Panc1 (cell line): ENCODE data around the gene UBAC1. TPM values are rescaled to one million over a fixed set of nuclear protein-coding genes. Genes with fewer than 3 reads are reported as not detected.
"Not testable (repeated sequence)": the region's sequence is repeated elsewhere in the genome, so short reads cannot be mapped to it uniquely, and the experiment has no call there.

ENCODE experiments used
- ATAC-seq: fragments of 200-7000 bp; cut with Tn5 transposase; 2 replicates; pipeline ENCODE4 v1.9.1; 2020; ENCODE audit warnings: mild to moderate bottlenecking, moderate library complexity
- BruUV-seq: library from RNA; stranded (reverse); fragments of 400-500 nt; replicated peaks from 2 replicates; lab custom pipeline; 2021; lab: Mats Ljungman, UMichigan
- CTCF ChIA-PET: fragments of 300-600 bp; sonication (Branson Sonifier 250); formaldehyde crosslinking; loops from one replicate; lab custom pipeline; 2022; ENCODE audit warnings: antibody characterized with exemption; lab: Charles Lee
- POLR2A ChIA-PET: fragments of 300-600 bp; sonication (Branson Sonifier 250); formaldehyde crosslinking; loops from one replicate; lab custom pipeline; 2022; ENCODE audit warnings: antibody characterized with exemption; lab: Charles Lee
- DNase-seq: peaks from one replicate; pipeline ENCODE4 v3.0.0-alpha.2; 2010; ENCODE audit warnings: low read depth, low spot score
- H3K27ac ChIP-seq: 2 replicates; pipeline ENCODE4 v1.5.1; 2011; ENCODE audit warnings: mild to moderate bottlenecking, low read length, inconsistent platforms
- H3K27me3 ChIP-seq: fragments of 200-500 bp; sonication (Bioruptor generic); 2 replicates; pipeline ENCODE4 v1.6.0; 2014; ENCODE audit warnings: low read length, inconsistent platforms; ENCODE audit not compliant: control insufficient read depth, insufficient read depth
- H3K36me3 ChIP-seq: fragments of 200-500 bp; sonication (Bioruptor generic); 2 replicates; pipeline ENCODE4 v1.5.1; 2014; ENCODE audit warnings: inconsistent platforms, mild to moderate bottlenecking, low read length, moderate library complexity; ENCODE audit not compliant: control insufficient read depth, insufficient read depth
- H3K4me1 ChIP-seq: 2 replicates; pipeline ENCODE4 v1.5.1; 2011; ENCODE audit warnings: inconsistent platforms, mild to moderate bottlenecking, low read length, moderate library complexity; ENCODE audit not compliant: control insufficient read depth, insufficient read depth
- H3K4me3 ChIP-seq, 2 experiments: 2 replicates each; pipeline ENCODE4 v1.5.1; 2011 to 2012; ENCODE audit warnings: low read depth in 2 of 2, low read length in 2 of 2, mild to moderate bottlenecking in 2 of 2, inconsistent platforms in 1 of 2, moderate library complexity in 1 of 2
- H3K9me3 ChIP-seq: fragments of 200-500 bp; sonication (Bioruptor generic); 2 replicates; pipeline ENCODE4 v1.5.1; 2014; ENCODE audit warnings: low read depth, mild to moderate bottlenecking, inconsistent platforms, low read length, moderate library complexity; ENCODE audit not compliant: control insufficient read depth, insufficient read depth
- CTCF ChIP-seq: fragments of 450-650 bp; IDR thresholded peaks from 2 replicates; pipeline ENCODE4 v1.5.1; 2017; ENCODE audit warnings: mild to moderate bottlenecking
- POLR2AphosphoS5 ChIP-seq: IDR thresholded peaks from 2 replicates; pipeline ENCODE4 v1.6.1; 2012; ENCODE audit warnings: mild to moderate bottlenecking, low read depth, low read length, moderate library complexity
- REST ChIP-seq, 2 experiments: IDR thresholded peaks; 2 replicates each; pipeline ENCODE4 v1.6.1; 2011 to 2012; ENCODE audit warnings: low read depth in 2 of 2, control low read depth in 1 of 2, low read length in 1 of 2, mild to moderate bottlenecking in 1 of 2, moderate library complexity in 1 of 2; ENCODE audit not compliant: insufficient read depth in 1 of 2
- SIN3A ChIP-seq: IDR thresholded peaks from 2 replicates; pipeline ENCODE4 v1.6.1; 2012; ENCODE audit warnings: low read depth, mild to moderate bottlenecking, low read length, moderate library complexity, borderline replicate concordance; ENCODE audit not compliant: insufficient read depth
- TCF7L2 ChIP-seq: IDR thresholded peaks from 2 replicates; pipeline ENCODE4 v1.6.1; 2011; ENCODE audit warnings: mild to moderate bottlenecking, low read depth, low read length, inconsistent platforms
- in situ Hi-C: cut with HindIII; loops from 2 replicates; pipeline ENCODE4 v1.10.0; 2016; ENCODE audit warnings: low sequenced_read_pairs, low pct_unique_long_range_greater_than_20kb
- intact Hi-C: fragments of 100-400 bp; cut with micrococcal nuclease; formaldehyde crosslinking; loops from one replicate; pipeline ENCODE4 v1.10.0; 2022; ENCODE audit not compliant: unreplicated experiment
- total RNA-seq: library from RNA; stranded (reverse); gene quantifications from one replicate; pipeline ENCODE4 v1.2.1, GENCODE V29; 2021; ENCODE audit not compliant: unreplicated experiment

Gene UBAC1
- total RNA-seq, 1 experiment from 2014 or later: 38.0 TPM

- Histone ChIP-seq H3K27me3 (no peaks in the 10 kb centered on the region), H3K27ac (no peak overlapping the region), H3K9me3 (no peaks in the 10 kb centered on the region), H3K4me3 (no peak overlapping the region), H3K4me1 (no peaks in the 10 kb centered on the region), H3K36me3 (no peaks in the 10 kb centered on the region)
- TF ChIP-seq REST (IDR thresholded peaks at IDR 0.05; ENCODE audit: insufficient read depth in 1 of 2, low read depth in 2 of 2, low read length in 1 of 2): no peak
- no peak for TF ChIP-seq TCF7L2
- TF ChIP-seq CTCF: no peak
- no peak for TF ChIP-seq POLR2AphosphoS5
- TF ChIP-seq SIN3A: no peak
- intact Hi-C loops (no loop called here), in situ Hi-C loops (no loop called here)
- BruUV-seq: no TSS peak
- DNase-seq (no peak), ATAC-seq (no peak)
- ChIA-PET CTCF (no interaction called here), POLR2A (no interaction called here)
Measured at GRCh38 chr9:135947582-135947981, 13.6 kb downstream of the UBAC1 start.

GRCh38 chr9:135947105-135947504 is 14.1 kb downstream of the UBAC1 start:
- intact Hi-C loops, BruUV-seq, H3K9me3 ChIP-seq, DNase-seq, H3K27me3 ChIP-seq, POLR2A ChIA-PET, in situ Hi-C loops, CTCF ChIA-PET, ATAC-seq, H3K36me3 ChIP-seq, H3K27ac ChIP-seq, H3K4me3 ChIP-seq, H3K4me1 ChIP-seq: not testable (repeated sequence)

DNA sequence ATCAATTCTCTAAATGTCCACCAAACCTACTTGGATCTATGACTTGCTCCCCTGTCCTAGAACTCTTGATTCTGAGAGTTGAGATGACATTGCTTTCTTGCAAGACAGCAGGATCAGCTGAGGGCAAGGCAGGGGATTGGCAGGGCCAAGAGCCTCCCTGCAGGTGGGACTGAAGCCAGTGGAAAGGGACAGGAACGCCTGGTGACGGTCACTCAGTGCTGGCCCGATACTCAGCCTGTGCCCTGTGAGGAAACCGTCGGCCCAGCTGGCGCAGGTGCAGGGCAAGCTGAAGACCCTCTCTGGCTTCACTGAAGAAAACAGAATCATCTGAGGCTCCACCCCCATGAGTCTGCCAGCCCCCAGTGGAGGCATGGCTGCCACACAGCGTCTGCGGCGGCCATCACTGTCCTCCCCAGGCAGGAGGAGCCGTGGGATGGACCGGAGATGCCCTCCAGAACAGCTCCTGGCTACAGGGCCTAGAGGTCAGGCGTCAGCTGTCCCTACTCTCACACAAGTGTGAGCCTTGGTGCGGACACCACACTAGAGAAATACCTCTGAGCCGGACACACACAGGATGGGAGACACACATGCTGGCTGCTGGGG is 14.7 kb downstream of the UBAC1 start:
- ATAC-seq (no peak), DNase-seq (no peak)
- Histone ChIP-seq H3K9me3 (no peaks in the 10 kb centered on the region), H3K27ac (no peak overlapping the region), H3K4me3 (no peak overlapping the region), H3K4me1 (no peaks in the 10 kb centered on the region), H3K27me3 (no peaks in the 10 kb centered on the region), H3K36me3 (no peaks in the 10 kb centered on the region)
- no peak for TF ChIP-seq SIN3A
- TF ChIP-seq CTCF: no peak
- no peak for TF ChIP-seq TCF7L2
- TF ChIP-seq POLR2AphosphoS5: no peak
- TF ChIP-seq REST (IDR thresholded peaks at IDR 0.05; ENCODE audit: insufficient read depth in 1 of 2, low read depth in 2 of 2, low read length in 1 of 2): no peak
- intact Hi-C loops: no loop called here
- ChIA-PET CTCF (interaction anchor here (0.5 kb wide), 1 partner anchor 23 kb away, joined by 3 read pairs; no protein-coding TSS in a partner anchor), POLR2A (no interaction called here)
- BruUV-seq: no TSS peak
- in situ Hi-C loops: no loop called here
